MM.1S (cell line): Measurements from ENCODE around the gene KCNMA1.

Source experiments
- CTCF ChIP-seq: fragments of 300-600 bp; sonication (generic); IDR thresholded peaks from 2 replicates; pipeline ENCODE4 v1.5.1; 2016; ENCODE audit warnings: antibody characterized with exemption, low read length, mixed read lengths
- EZH2 ChIP-seq: fragments of 300-600 bp; sonication (generic); optimal IDR thresholded peaks from 2 replicates; pipeline ENCODE3; 2017; ENCODE audit warnings: low read depth, mild to moderate bottlenecking, antibody characterized with exemption, low read length, mixed read lengths
- EZH2phosphoT487 ChIP-seq: fragments of 300-600 bp; sonication (generic); IDR thresholded peaks from 2 replicates; pipeline ENCODE4 v1.6.1; 2018; ENCODE audit warnings: antibody characterized with exemption, low read length

- TF ChIP-seq EZH2 (no peak), CTCF (no peak), EZH2phosphoT487 (no peak)
Measured at GRCh38 chr10:77151408-77151807, 486.2 kb downstream of the KCNMA1 start.
